Endothelial cell of umbilical vein (primary cell): Measurements from ENCODE around the gene ACOX1. TPM values are rescaled to one million over a fixed set of nuclear protein-coding genes. Genes with fewer than 3 reads are reported as not detected.

ENCODE experiments used
- BruUV-seq: library from RNA; stranded (reverse); fragments of 400-500 nt; replicated peaks from 2 replicates; lab custom pipeline; 2021; lab: Mats Ljungman, UMichigan
- CTCF ChIA-PET: fragments of 300-600, 350-600 bp; sonication (Branson Sonifier 250); formaldehyde crosslinking; loops from one replicate; lab custom pipeline; 2021; ENCODE audit warnings: antibody characterized with exemption, inconsistent platforms; lab: Charles Lee
- POLR2A ChIA-PET: fragments of 300-600, 350-600 bp; sonication (Branson Sonifier 250); formaldehyde crosslinking; loops from one replicate; lab custom pipeline; 2021; ENCODE audit warnings: antibody characterized with exemption, inconsistent platforms; lab: Charles Lee
- DNase-seq: peaks from one replicate; pipeline ENCODE4 v3.0.0-alpha.2; 2011; ENCODE audit warnings: low read depth, low spot score
- FAIRE-seq: peaks from 2 replicates; lab custom pipeline; 2011; peaks lifted over from hg19 to GRCh38; lab: Jason Lieb, UNC
- H2AFZ ChIP-seq: 2 replicates; pipeline ENCODE4 v1.6.0; 2012; ENCODE audit warnings: low read depth, low read length, control low read depth, inconsistent platforms
- H3K27ac ChIP-seq: 2 replicates; pipeline ENCODE4 v1.5.1; 2011; ENCODE audit warnings: low read depth, mild to moderate bottlenecking, control low read depth, low read length, moderate library complexity; ENCODE audit not compliant: insufficient read depth
- H3K27me3 ChIP-seq, 2 experiments: 2 replicates each; pipeline versions ENCODE4 v1.6.0 to v1.6.1; 2011; ENCODE audit warnings: low read length in 2 of 2, mixed read lengths in 1 of 2; ENCODE audit not compliant: control insufficient read depth in 2 of 2, insufficient read depth in 2 of 2
- H3K36me3 ChIP-seq, 2 experiments: 2 replicates in 1 of 2; 3 replicates in 1 of 2; pipeline ENCODE4 v1.5.1; 2011; ENCODE audit warnings: low read length in 2 of 2, mild to moderate bottlenecking in 1 of 2, moderate library complexity in 1 of 2; ENCODE audit not compliant: control insufficient read depth in 2 of 2, insufficient read depth in 2 of 2; ENCODE audit errors: extremely low read depth in 1 of 2
- H3K4me1 ChIP-seq: 3 replicates; pipeline ENCODE4 v1.5.1; 2011; ENCODE audit warnings: mild to moderate bottlenecking, low read length; ENCODE audit not compliant: control insufficient read depth, insufficient read depth; ENCODE audit errors: extremely low read depth
- H3K4me2 ChIP-seq: 2 replicates; pipeline ENCODE4 v1.6.1; 2011; ENCODE audit warnings: low read length, control low read depth, mixed read lengths; ENCODE audit not compliant: insufficient read depth
- H3K4me3 ChIP-seq, 3 experiments: fragments of 200-600 bp in 1 of 3; sonication (generic), shearing (Covaris generic) in 1 of 3; replicated peaks in 1 of 3; 2 replicates each; pipeline ENCODE4 v1.5.1; 2011 to 2016; ENCODE audit warnings: control low read depth in 3 of 3, low read length in 3 of 3, mild to moderate bottlenecking in 2 of 3, inconsistent platforms in 1 of 3, low read depth in 1 of 3, moderate library complexity in 1 of 3; ENCODE audit not compliant: insufficient read depth in 1 of 3
- H3K79me2 ChIP-seq: 2 replicates; pipeline ENCODE4 v1.6.0; 2012; ENCODE audit warnings: low read length, inconsistent platforms; ENCODE audit not compliant: control insufficient read depth, insufficient read depth
- H3K9ac ChIP-seq: replicated peaks from 2 replicates; pipeline ENCODE3; 2011; ENCODE audit warnings: low read length, control low read depth; ENCODE audit not compliant: insufficient read depth; ENCODE audit errors: extremely low read depth
- H3K9me1 ChIP-seq: replicated peaks from 3 replicates; pipeline ENCODE4 v1.6.0; 2011; ENCODE audit warnings: mild to moderate bottlenecking, low read length; ENCODE audit not compliant: control insufficient read depth, insufficient read depth; ENCODE audit errors: extremely low read depth
- H3K9me3 ChIP-seq: replicated peaks from 2 replicates; pipeline ENCODE4 v1.5.1; 2012; ENCODE audit warnings: low read length, inconsistent platforms; ENCODE audit not compliant: control insufficient read depth, insufficient read depth
- H4K20me1 ChIP-seq: replicated peaks from 2 replicates; pipeline ENCODE3; 2011; ENCODE audit warnings: mild to moderate bottlenecking, low read length; ENCODE audit not compliant: control insufficient read depth, insufficient read depth; ENCODE audit errors: extremely low read depth
- CTCF ChIP-seq, 2 donors: IDR thresholded peaks; 1 replicate in 1 of 2; 2 replicates in 1 of 2; pipeline ENCODE4 v1.5.1; 2011; ENCODE audit warnings: low read length in 2 of 2, mild to moderate bottlenecking in 2 of 2, moderate library complexity in 2 of 2, control low read depth in 1 of 2, inconsistent platforms in 1 of 2, low read depth in 1 of 2; ENCODE audit not compliant: insufficient read depth in 1 of 2; ENCODE audit errors: extremely low read depth in 1 of 2
- EZH2 ChIP-seq: IDR thresholded peaks from 2 replicates; pipeline ENCODE4 v1.6.1; 2012; ENCODE audit warnings: borderline replicate concordance, low read depth, mild to moderate bottlenecking, moderate library complexity, low read length, inconsistent platforms; ENCODE audit not compliant: severe bottlenecking
- FOS ChIP-seq: IDR thresholded peaks from 2 replicates; pipeline ENCODE4 v1.6.1; 2011; ENCODE audit warnings: mild to moderate bottlenecking, low read length, moderate library complexity, borderline replicate concordance; ENCODE audit not compliant: insufficient read depth
- GATA2 ChIP-seq: IDR thresholded peaks from 2 replicates; pipeline ENCODE4 v1.7.0; 2011; ENCODE audit warnings: low read depth, mild to moderate bottlenecking, moderate library complexity, mixed read lengths, low read length; ENCODE audit not compliant: insufficient read length, insufficient read depth
- JUN ChIP-seq: IDR thresholded peaks from 2 replicates; pipeline ENCODE4 v1.6.1; 2011; ENCODE audit warnings: borderline replicate concordance, low read depth; ENCODE audit not compliant: insufficient read length, insufficient read depth
- MAX ChIP-seq: IDR thresholded peaks from 2 replicates; pipeline ENCODE4 v1.6.1; 2011; ENCODE audit not compliant: insufficient read depth, insufficient read length
- MYC ChIP-seq: IDR thresholded peaks from one replicate; pipeline ENCODE4 v1.6.1; 2011; ENCODE audit warnings: mild to moderate bottlenecking, low read depth, low read length
- POLR2A ChIP-seq: IDR thresholded peaks from 2 replicates; pipeline ENCODE4 v1.6.1; 2012; ENCODE audit warnings: low read depth, mild to moderate bottlenecking, control low read depth, low read length
- POLR2AphosphoS5 ChIP-seq: IDR thresholded peaks from 2 replicates; pipeline ENCODE4 v1.6.1; 2012; ENCODE audit warnings: low read depth, mild to moderate bottlenecking, control low read depth, low read length, moderate library complexity; ENCODE audit not compliant: insufficient read depth
- dilution Hi-C: fragments of 300-500 bp; cut with MboI; formaldehyde crosslinking; loops from one replicate; pipeline ENCODE4 v1.15.0; 2019; ENCODE audit warnings: low sequenced_read_pairs; ENCODE audit not compliant: extremely low pct_ligation_motif_present
- intact Hi-C: fragments of 100-400 bp; cut with micrococcal nuclease; formaldehyde crosslinking; loops from one replicate; pipeline ENCODE4 v1.10.0; 2022
- polyA plus RNA-seq, 4 experiments: library from polyadenylated mRNA; depleted of rRNA in 3 of 4; stranded (reverse) in 3 of 4; unstranded in 1 of 4; fragments of >200 nt; gene quantifications; 2 replicates each; pipeline versions ENCODE4 v1.2.1 to v1.2.3, GENCODE V29; 2011 to 2012; ENCODE audit warnings: missing spikeins in 1 of 4
- total RNA-seq: library from RNA; stranded (reverse); gene quantifications from 2 replicates; pipeline ENCODE4 v1.2.3, GENCODE V29; 2021

ACOX1 gene
- total and polyA plus RNA-seq, 2 donors (not counting 3 experiments of a cell fraction or from before 2014, with no cell fraction given), result 17.9 to 45.1 TPM

GRCh38 chr17:75950421-75950820 lies 28.5 kb downstream of the ACOX1 start:
- TF ChIP-seq MYC (no peak), POLR2A (no peak), POLR2AphosphoS5 (no peak), EZH2 (no peak), FOS (no peak), CTCF (IDR thresholded peaks at IDR 0.05; ENCODE audit: extremely low read depth in 1 of 2, insufficient read depth in 1 of 2, low read depth in 1 of 2, low read length in 2 of 2) (no peak), MAX (no peak), JUN (no peak), GATA2 (no peak)
- no peaks in the 10 kb centered on the region for H3K9me1 ChIP-seq
- H3K27ac ChIP-seq, result no peak overlapping the region
- no peak overlapping the region for H3K9ac ChIP-seq
- H3K79me2 ChIP-seq, result no peaks in the 10 kb centered on the region
- DNase-seq (no peak), FAIRE-seq (no peak)
- dilution Hi-C loops (no loop called here), intact Hi-C loops (no loop called here)
- no peaks in the 10 kb centered on the region for H4K20me1 ChIP-seq
- ChIA-PET POLR2A (no interaction called here), CTCF (interaction anchor here (0.7 to 1.6 kb wide), 3 partner anchors 15 to 71 kb away, joined by 3 to 6 read pairs (median 3); no protein-coding TSS in a partner anchor)
- no peak overlapping the region for H3K4me3 ChIP-seq
- H3K4me1 ChIP-seq, result peaks cover 13% of the 10 kb centered on the region
- no peaks in the 10 kb centered on the region for H3K27me3 ChIP-seq
- peaks cover 18 to 35% of the 10 kb centered on the region in 2 experiments for H3K36me3 ChIP-seq
- H3K9me3 ChIP-seq, result no peaks in the 10 kb centered on the region
- no TSS peak for BruUV-seq
- no peak overlapping the region for H3K4me2 ChIP-seq
- H2AFZ ChIP-seq, result no peak overlapping the region
